ENCODE results near the gene RASD1. TPM values are rescaled to one million over a fixed set of nuclear protein-coding genes. Genes with fewer than 3 reads are reported as not detected.
A peak's percentile ranks its signal among the peaks of the same experiment; 100 is the strongest.

Gene RASD1
- total RNA-seq, 4 donors from 2014 or later: 166 to 250 (median 231) TPM

DNA sequence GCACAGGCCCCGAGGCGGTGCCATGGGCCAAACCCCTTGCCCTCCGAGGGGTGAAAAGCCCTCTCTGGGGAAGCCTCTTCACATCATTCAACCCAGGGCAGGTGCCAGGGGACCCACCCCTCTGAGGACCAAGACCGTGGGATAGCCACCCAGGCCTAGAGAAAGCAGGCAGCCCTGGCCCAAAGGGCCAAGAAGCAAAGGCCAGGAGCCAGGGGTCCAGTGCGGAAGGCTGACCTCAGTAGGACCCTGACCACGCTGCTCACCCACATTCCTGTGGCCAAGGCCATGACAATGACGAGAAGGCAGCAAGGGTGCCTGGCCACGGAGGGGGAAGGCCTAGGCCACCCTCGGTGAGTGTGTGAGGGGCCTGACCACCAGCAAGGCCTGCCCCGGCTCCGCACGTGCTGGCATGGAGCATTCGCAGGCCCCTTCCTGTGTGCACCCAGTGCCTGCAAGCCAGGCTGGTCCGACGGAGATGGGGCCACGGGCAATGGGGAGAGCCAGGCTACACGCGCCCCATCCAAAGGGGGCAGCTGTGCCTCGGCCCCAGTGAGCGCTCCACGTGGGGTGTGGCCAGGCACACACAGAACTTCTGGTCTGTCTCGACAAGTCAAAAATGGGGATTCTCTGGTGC is 24.5 kb upstream of the RASD1 start:
- peaks cover 0 to 14% (median 0%) of the 10 kb centered on the region in 4 donors for H3K4me1 ChIP-seq
- H3K27ac ChIP-seq: no peak overlapping the region
- TF ChIP-seq, protein P1, sequence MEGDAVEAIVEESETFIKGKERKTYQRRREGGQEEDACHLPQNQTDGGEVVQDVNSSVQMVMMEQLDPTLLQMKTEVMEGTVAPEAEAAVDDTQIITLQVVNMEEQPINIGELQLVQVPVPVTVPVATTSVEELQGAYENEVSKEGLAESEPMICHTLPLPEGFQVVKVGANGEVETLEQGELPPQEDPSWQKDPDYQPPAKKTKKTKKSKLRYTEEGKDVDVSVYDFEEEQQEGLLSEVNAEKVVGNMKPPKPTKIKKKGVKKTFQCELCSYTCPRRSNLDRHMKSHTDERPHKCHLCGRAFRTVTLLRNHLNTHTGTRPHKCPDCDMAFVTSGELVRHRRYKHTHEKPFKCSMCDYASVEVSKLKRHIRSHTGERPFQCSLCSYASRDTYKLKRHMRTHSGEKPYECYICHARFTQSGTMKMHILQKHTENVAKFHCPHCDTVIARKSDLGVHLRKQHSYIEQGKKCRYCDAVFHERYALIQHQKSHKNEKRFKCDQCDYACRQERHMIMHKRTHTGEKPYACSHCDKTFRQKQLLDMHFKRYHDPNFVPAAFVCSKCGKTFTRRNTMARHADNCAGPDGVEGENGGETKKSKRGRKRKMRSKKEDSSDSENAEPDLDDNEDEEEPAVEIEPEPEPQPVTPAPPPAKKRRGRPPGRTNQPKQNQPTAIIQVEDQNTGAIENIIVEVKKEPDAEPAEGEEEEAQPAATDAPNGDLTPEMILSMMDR (IDR thresholded peaks at IDR 0.05): no peak
- TF ChIP-seq EP300 (IDR thresholded peaks at IDR 0.05) (no peak), POLR2A (IDR thresholded peaks at IDR 0.05) (no peak)
- H3K27me3 ChIP-seq: no peaks in the 10 kb centered on the region
- no peaks in the 10 kb centered on the region for H3K9me3 ChIP-seq
- WGBS, 2 donors: 86 to 95% methylated on average over 7 to 15 of the region's 22 CpGs
- H3K36me3 ChIP-seq: peaks cover 0 to 29% (median 0%) of the 10 kb centered on the region in 3 donors
- no peak for DNase-seq (ENCODE audit: low spot score in 2 of 2)
- H3K4me3 ChIP-seq: no peak overlapping the region

DNA sequence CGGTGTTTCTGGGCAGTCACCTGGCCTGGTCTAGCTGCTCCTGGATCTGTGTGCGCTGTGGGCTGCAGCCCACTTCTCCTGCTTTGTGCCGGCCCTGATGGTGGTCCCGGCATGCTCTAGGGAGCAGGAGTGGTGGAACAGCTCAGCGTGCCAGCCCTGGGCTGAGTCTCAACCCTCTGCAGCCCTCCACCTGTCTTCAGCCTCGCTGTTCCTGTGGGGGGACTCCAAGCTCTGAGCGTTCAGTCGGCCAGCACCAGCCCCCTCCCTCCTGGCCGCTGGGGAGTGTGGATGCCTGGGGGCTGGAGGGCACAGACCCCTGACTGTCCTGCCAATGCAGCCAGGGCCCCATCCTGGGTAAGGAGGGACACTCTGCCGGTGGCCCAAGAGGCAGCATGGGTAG is 23.7 kb upstream of the RASD1 start:
- WGBS, 2 donors: 83 to 86% methylated on average over 5 to 10 of the region's 10 CpGs
- peaks cover 0 to 23% (median 0%) of the 10 kb centered on the region in 4 donors for H3K4me1 ChIP-seq
- TF ChIP-seq EP300 (IDR thresholded peaks at IDR 0.05): no peak
- TF ChIP-seq POLR2A (IDR thresholded peaks at IDR 0.05): no peak
- TF ChIP-seq, protein P1 (IDR thresholded peaks at IDR 0.05): no peak
- DNase-seq (ENCODE audit: low spot score in 2 of 2): no peak
- H3K36me3 ChIP-seq: peaks cover 0 to 29% (median 0%) of the 10 kb centered on the region in 3 donors
- no peak overlapping the region for H3K27ac ChIP-seq
- no peak overlapping the region for H3K4me3 ChIP-seq
- no peaks in the 10 kb centered on the region for H3K9me3 ChIP-seq
- H3K27me3 ChIP-seq: no peaks in the 10 kb centered on the region

DNA sequence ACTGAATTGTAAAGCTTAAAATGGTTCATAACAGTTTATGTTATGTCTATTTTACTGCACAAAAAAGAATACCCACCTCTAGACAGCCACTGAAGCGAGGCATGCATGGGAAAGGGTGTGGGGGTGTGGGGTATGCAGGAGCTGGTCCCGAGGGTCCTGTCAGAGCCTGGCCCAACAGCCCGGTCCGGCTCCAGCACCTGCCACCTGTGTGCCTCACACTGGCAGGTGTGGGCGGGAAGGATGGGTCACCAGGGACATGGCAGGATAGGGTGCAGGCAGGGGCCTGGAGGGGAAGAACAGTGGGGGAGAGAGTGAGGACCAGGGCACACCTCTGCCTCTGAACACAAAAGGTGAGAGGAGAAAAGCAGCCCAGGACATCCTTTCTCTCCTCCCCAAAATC is 22.8 kb upstream of the RASD1 start:
- TF ChIP-seq, protein P1 (IDR thresholded peaks at IDR 0.05): no peak
- no peak for TF ChIP-seq EP300 (IDR thresholded peaks at IDR 0.05)
- TF ChIP-seq POLR2A (IDR thresholded peaks at IDR 0.05): no peak
- no peaks in the 10 kb centered on the region for H3K27me3 ChIP-seq
- WGBS, 2 donors: 86 to 90% methylated on average over 5 of the region's 5 CpGs
- peaks cover 0 to 29% (median 0%) of the 10 kb centered on the region in 3 donors for H3K36me3 ChIP-seq
- H3K27ac ChIP-seq: no peak overlapping the region
- DNase-seq (ENCODE audit: low spot score in 2 of 2): no peak
- H3K9me3 ChIP-seq: no peaks in the 10 kb centered on the region
- H3K4me3 ChIP-seq: no peak overlapping the region
- H3K4me1 ChIP-seq: peaks cover 0 to 28% (median 0%) of the 10 kb centered on the region in 4 donors

DNA sequence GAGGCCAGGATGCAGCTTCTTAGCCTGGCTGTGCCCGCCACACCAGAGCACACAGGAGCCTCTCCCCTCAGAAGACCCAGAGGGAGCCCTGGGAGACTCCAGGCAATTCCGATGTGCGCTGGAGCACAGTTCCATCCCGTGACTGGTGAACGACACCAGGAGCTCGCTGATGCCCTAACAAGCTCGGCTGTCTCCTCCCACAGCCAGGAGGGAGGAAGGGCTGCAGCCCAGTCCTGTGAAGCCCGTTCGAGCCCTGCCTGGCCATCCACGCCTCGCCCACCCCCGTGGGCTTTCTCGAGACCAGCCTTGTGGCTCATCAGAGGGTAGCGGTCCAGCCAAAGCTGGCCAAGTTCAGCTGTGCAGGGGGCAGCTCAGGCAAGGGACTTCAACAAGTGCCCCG is 21.8 kb upstream of the RASD1 start:
- H3K36me3 ChIP-seq: peaks cover 0 to 29% (median 0%) of the 10 kb centered on the region in 3 donors
- peaks cover 0 to 28% (median 0%) of the 10 kb centered on the region in 4 donors for H3K4me1 ChIP-seq
- WGBS, 2 donors: 79 to 86% methylated on average over 8 to 15 of the region's 15 CpGs
- TF ChIP-seq POLR2A (IDR thresholded peaks at IDR 0.05) (no peak), EP300 (IDR thresholded peaks at IDR 0.05) (no peak)
- TF ChIP-seq, protein P1 (IDR thresholded peaks at IDR 0.05): no peak
- no peak overlapping the region for H3K27ac ChIP-seq
- H3K27me3 ChIP-seq: no peaks in the 10 kb centered on the region
- H3K9me3 ChIP-seq: no peaks in the 10 kb centered on the region
- H3K4me3 ChIP-seq: no peak overlapping the region
- DNase-seq (ENCODE audit: low spot score in 2 of 2): no peak

DNA sequence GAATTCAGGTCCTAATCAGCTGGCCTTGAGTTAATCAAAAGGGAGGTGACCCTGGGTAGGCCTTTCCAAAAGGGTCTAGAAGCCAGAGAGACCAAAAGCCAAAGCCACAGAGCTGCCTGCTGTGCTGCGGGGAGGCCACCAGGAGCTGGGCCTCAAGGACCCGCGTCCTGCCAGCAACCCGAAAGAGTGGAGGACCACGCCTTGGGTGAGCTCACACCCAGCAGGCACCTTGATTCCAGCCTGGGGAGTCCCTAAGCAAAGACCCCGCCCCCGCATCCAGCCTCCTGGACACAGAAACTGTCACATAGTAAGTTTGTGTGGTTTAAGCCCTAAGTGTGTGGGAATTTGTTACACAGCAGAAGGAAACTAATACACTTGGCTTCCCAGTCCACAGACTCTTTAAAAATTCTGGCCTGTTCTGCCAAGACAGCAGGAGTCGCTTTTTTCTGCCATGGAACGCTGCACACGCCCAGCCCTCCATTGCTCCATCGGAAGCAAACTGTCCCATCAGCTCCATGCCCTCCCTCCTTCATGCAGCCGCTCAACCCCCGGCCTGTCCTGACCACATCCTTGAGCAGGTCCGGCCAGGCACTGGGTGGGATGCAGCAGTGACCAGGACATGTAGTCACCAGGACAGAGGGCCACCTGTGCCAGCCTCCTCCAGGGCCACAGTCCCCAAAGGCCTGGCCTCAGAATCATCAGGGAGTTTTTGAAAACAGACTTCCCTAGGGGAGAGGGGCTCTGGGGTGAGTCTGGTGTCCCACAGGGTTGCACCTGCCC is 20.9 kb upstream of the RASD1 start:
- Histone ChIP-seq H3K9me3 (no peaks in the 10 kb centered on the region), H3K4me3 (no peak overlapping the region), H3K36me3 (peaks cover 0 to 27% (median 0%) of the 10 kb centered on the region in 3 donors), H3K27ac (peak overlapping the region in 2 of 4 donors; percentile 72 to 90), H3K27me3 (no peaks in the 10 kb centered on the region), H3K4me1 (peaks cover 0 to 32% (median 0%) of the 10 kb centered on the region in 4 donors)
- DNase-seq (ENCODE audit: low spot score in 2 of 2): no peak
- 88 to 94% methylated on average over 14 of the region's 14 CpGs for WGBS, 2 donors
- no peak for TF ChIP-seq EP300 (IDR thresholded peaks at IDR 0.05)
- no peak for TF ChIP-seq POLR2A (IDR thresholded peaks at IDR 0.05)
- TF ChIP-seq, protein P1 (IDR thresholded peaks at IDR 0.05): no peak
